SK-MEL-5 (cell line): ENCODE data around the gene ZMYND10. TPM values are rescaled to one million over a fixed set of nuclear protein-coding genes. Genes with fewer than 3 reads are reported as not detected.

Experiments
- DNase-seq: peaks from one replicate; pipeline ENCODE4 v3.0.0-alpha.2; 2016; ENCODE audit warnings: low read depth, low spot score
- in situ Hi-C: cut with HindIII; loops from 2 replicates; pipeline ENCODE4 v1.10.0; 2016; ENCODE audit warnings: low sequenced_read_pairs, high pct_unique_total_duplicates, low pct_unique_long_range_greater_than_20kb
- total RNA-seq: library from RNA; depleted of rRNA; stranded (reverse); fragments of >200 nt; shearing (Covaris generic); gene quantifications from 2 replicates; pipeline ENCODE4 v1.2.3, GENCODE V29; 2014

The ZMYND10 gene
- total RNA-seq, 1 experiment from 2014 or later: 0.61 TPM

DNA sequence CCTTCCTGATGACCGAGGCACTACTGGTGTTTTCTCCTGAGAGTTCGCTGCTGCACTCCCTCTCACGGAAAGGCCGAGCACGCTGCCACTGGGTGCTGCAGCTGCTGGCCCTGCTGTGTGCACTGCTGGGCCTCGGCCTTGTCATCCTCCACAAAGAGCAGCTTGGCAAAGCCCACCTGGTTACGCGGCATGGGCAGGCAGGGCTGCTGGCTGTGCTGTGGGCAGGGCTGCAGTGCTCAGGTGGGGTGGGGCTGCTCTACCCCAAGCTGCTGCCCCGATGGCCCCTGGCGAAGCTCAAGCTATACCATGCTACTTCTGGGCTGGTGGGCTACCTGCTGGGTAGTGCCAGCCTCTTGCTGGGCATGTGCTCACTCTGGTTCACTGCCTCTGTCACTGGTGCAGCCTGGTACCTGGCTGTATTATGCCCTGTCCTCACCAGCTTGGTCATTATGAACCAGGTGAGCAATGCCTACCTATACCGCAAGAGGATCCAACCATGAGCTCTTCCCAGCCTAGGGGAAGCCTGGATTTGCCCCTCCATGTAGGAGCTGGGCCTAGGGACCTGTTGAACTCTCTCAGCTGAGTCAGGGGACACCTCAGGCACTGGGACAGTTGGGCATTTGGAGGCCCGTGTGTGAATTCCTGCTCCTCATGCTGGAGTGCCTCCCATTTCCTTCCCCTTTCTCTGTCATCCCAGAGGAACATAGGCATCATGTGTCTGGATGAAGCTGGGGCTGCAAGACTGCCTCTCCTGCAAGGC, 7.9 kb upstream of the ZMYND10 start:
- no peak for DNase-seq
- in situ Hi-C loops: no loop called here

DNA sequence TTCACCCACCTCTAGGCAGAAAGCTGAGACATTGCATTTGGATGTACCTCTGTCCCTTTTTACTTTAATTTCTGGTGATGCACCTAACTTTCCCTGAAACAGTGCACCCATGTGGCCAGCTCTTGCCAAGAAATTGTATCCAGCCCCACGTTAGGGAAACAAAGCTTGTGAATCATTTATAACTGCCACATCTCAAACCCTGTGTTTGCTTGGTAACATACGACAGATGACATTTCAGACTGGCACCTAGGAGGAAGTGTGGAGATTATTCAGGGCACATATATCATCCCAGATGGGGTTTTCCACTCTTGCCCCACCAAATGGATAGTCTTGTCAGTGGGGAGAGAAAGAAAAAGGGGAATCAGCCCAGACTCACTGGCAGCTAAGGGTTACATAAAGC, 7.2 kb upstream of the ZMYND10 start:
- in situ Hi-C loops: no loop called here
- peak; percentile 52 for DNase-seq

DNA sequence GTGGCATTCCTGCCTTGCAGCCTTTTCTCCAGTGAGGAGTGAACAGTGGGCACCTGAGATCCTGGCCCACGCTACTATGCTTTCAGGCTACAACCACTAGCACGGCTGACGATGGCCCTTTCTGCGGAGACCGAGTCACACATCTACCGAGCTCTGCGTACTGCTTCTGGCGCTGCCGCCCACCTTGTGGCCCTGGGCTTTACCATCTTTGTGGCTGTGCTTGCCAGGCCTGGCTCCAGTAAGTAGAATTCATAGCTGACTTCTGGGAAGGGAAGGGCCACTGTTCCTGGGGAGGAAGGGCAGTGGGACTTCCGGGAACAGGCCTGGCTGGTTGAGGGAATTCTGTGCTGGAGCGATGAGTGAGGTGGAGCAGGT, 5.8 kb upstream of the ZMYND10 start:
- DNase-seq: no peak
- in situ Hi-C loops: no loop called here

DNA sequence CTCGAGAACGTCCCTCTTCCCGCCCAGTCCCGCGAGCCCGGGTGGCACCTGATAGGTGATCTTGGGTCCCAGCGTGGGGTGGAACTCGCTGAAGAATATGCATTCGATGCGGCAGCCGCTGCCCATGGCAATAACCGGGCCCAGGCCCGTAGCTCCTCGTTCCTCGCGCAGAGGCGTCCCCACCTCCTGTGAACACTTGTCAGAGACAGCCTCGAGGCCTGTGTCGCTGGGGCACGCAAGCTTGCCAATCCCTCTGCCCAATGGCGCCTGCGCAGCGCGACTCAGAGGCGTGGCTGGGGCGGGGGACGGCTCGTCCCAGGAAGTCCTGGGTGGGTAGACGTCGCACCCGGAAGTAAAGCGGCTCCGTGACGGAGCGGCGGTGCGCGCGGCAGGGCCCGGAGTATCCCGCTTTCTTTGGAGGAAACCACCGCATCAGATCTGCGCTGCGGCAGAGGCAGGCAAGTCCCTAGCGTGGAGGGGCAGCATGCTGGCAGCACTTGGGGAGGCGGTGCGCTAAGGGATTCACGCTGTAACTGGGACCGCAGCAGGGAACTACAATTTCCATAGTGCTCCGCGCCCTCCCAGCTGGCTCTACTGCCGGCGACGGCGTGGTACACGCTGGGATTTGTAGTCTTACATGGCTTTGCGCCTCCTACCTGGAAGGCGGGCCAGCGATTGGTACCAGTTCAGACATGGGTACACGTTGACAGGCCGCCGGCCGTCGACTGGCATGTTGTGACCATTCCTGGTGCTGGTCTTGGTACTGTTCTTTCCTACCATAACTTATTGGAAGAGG, 5.2 kb upstream of the ZMYND10 start, which contains the start of the genes CYB561D2 and NPRL2:
TSS of gene CYB561D2 (plus strand) at position 336 of the 796 bp plus-strand sequence. CDS start 572 bp downstream, outside the sequence.
TSS of gene NPRL2 (minus strand) at position 249 of the 796 bp plus-strand sequence. CDS start at position 126, 123 bp downstream.
- in situ Hi-C loops: no loop called here

DNA sequence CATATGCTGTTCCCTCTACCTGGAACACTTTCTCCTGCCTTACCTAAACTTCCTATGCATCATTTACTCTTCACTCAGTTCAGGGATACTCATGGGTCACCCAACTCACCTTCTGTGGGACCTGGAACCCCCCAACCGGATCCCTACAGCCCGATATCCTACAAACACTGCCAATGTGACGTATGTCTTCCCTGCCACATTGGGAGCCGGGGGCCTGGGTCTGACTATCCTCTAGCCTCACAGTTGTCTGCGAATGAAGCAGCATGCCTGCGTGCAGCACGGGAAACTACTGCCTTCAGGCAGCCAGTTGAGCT, 4.6 kb upstream of the ZMYND10 start:
- in situ Hi-C loops: no loop called here
- DNase-seq: no peak

More for the DNA sequence above, 5.2 kb upstream of the ZMYND10 start, which contains the start of the genes CYB561D2 and NPRL2:
- DNase-seq: peak; percentile 92

DNA sequence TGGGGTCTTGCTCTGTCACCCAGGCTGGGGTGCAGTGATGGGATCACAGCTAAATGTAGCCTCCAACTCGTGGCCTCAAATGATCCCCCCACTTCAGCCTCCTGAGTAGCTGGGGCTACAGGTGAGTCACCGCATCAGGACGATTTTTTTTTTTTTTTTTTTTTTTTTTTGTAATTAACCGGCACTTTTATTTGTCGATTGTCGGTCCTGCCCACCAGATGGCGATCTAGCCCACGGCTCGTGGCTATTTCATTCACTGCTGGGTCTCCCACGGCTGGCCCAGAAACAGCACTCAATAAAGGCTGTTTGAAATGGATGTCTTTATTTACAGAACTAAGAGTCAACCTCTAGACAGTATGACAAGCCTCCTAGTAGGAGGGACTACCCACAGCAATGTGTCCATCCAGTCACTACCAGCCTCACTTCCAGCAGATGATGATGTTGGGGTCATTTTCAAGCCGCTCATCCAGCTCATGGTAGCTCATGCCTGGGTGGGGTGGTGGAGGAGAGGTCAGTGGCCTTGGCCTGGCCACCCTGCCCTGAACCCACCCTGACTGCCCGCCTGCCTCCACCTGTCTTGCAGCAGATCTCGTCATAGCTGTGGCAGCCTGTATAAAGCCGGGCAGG, 1.8 kb upstream of the ZMYND10 start:
- DNase-seq: peak; percentile 75
- in situ Hi-C loops: no loop called here

DNA sequence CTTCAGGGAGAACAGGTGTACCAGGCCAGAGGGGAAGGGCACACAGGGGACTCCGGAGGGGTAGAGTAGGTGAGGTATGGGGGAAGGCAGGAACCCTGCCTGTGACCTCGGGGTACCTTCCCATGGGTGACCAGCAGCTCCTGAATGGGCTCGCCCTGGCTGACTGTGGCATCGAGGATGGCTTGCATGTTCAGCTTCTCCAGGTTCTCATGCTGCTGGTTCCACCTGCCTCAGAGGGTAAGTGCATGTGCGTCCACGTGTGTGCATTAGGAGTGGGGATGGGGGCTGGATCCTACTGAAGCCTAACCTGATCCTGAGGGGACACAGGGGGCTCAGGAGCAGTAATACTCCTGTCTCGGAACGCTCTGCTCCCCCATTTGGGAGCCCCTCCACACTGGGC, 524 bp downstream of the ZMYND10 start:
- in situ Hi-C loops: no loop called here
- no peak for DNase-seq

DNA sequence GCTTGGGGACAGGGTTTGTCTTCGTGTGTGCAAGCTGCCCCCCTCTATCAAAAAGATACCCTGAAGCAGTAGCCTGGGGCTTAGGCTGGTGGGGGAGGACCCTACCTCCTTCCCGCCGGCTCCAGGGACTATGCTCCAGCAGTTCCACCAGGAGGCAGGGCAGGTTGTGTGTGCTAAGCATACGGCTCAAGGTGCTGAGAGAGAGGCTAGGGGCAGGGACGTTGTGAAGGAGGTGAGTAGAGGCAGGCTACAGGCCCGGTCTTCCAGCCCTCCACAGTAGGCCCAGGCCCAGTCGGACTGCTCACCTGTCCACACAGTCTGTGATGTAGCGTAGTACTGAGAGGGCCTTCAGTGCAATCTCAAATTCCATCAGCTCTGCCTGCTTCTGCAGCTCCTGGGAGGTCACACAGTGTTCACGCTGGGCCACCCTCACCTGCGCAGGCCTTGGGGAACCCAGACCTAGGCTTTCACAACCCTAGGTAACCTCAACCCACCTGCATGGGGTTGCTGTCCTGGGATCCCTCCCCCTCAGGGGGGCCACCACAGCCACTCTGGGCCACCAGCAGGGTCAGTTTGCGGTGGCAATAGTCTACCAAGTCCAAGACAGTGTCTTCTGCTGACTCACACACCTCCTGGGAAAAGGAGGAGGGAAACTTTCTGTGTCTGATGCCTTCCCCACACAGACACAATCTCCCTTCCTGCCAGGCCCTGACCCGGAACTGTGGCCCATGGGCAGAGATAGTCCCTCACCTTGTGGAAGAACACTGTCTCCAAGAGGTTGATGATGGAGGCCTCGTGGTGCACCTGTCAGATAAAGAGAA, 2.5 kb downstream of the ZMYND10 start:
- DNase-seq: no peak
- in situ Hi-C loops: no loop called here

DNA sequence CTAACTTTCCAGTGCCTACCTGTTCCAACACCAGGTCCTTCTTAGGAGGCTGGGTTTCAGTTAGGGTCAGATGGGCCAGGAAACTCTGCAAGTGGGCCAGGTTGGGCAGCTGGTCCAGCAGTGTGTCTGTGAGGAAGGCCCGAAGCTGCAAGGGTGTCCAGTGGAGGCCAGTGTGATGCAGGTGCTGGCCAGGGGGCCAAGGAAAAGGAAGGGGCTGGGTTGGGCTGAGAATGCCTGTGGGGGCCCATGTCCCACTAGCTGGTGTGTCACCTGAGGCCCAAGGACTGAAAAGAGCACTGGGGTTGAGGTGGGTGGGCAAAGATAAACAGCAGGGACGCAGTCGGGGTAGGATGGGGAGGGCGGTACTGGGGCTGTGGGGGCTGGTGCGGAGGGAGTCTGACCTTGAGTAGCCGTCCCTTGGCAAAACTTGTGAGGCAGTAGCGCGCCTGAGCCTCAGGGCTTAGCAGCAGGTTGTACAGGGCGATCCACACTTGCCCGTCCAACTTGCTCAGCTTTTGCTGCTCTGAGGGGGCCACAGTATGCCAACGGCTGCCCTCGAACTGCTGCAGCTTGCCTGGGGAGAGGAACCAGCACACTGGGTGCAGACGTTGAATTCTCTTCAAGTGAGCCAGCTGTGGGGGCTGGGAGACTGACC, 3.4 kb downstream of the ZMYND10 start:
- in situ Hi-C loops: no loop called here
- no peak for DNase-seq

DNA sequence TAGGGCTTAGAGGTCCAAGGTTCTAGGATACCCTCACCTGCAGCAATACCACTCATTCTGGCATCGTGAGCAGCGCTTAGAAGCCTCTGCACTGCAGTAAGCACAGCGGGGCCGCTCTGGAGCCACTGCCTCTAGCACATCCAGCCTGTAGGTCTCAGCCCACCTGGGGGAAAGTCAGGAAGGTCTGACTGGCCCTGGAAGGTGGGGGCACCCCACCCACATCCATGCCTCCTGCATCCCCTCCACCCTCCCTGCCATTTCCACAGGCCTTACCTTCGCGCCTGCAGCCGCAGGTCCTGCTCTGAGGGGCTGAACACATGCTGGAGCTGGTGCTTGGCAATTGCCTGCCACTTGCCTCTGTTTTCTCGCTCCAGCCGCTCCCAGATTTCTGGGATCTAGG, 4.0 kb downstream of the ZMYND10 start:
- DNase-seq: no peak
- in situ Hi-C loops: no loop called here

DNA sequence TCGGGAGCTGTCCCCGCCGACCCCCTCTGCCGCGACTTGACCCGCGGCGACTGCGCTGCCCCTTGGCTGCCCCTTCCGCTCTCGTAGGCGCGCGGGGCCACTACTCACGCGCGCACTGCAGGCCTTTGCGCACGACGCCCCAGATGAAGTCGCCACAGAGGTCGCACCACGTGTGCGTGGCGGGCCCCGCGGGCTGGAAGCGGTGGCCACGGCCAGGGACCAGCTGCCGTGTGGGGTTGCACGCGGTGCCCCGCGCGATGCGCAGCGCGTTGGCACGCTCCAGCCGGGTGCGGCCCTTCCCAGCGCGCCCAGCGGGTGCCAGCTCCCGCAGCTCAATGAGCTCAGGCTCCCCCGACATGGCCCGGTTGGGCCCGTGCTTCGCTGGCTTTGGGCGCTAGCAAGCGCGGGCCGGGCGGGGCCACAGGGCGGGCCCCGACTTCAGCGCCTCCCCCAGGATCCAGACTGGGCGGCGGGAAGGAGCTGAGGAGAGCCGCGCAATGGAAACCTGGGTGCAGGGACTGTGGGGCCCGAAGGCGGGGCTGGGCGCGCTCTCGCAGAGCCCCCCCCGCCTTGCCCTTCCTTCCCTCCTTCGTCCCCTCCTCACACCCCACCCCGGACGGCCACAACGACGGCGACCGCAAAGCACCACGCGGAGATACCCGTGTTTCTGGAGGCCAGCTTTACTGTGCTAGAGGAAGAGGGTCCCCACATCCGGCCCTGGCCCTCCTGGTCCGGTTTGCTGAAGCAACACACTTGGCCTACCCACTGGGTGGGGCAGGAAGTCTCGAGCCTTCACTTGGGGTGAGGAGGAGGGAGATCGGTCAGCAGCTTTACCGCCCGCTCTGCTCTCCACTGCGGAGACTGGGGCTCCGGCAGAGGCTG, 4.8 kb downstream of the ZMYND10 start, which contains the start of gene RASSF1:
TSS of gene RASSF1 (minus strand) at position 389 of the 882 bp plus-strand sequence. CDS start at position 358, 31 bp downstream.
- DNase-seq: no peak
- in situ Hi-C loops: no loop called here

DNA sequence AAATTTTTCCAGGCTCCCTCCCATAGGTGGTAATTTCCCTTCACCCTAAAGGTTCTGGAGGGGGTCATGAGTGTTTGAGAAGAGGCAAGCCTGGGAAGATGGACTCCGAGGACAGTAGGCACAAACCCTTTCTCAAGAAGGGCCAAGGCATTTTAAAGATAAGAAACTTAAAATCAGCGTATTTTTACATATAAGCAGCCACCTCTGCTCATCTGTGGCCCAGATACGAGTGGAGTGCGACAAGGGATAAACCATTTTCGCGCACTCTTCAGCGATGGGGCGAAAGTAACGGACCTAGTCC, 5.4 kb downstream of the ZMYND10 start:
- DNase-seq: no peak
- in situ Hi-C loops: no loop called here

DNA sequence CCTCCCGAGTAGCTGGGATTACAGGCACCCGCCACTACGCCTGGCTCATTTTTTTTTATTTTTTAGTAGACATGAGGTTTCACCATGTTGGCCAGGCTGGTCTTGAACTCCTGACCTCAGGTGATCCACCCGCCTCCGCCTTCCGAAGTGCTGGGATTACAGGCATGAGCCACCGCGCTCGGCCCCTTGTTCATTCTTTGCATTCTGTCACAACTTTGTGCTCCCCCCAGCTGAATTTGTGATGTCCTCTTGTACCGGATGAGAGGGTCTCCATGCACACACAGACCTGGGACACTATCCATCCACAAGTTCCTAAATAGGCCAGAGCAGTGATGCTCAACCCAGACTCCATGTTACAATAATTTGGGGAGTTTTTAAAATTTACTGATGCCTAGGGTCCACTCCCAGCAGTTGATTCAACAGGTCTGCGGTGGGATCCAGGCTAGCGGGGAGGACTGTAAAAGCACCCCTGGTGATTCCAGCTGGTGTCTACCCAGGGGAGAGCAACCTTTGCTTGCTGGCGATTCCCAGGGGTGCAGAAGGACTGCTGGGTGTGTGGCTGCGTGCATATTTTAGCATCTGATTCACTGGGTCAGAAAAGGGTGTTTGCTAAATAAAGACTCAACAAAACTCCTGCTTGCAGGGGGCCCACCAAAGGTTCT, 5.9 kb downstream of the ZMYND10 start:
- in situ Hi-C loops: no loop called here
- no peak for DNase-seq

DNA sequence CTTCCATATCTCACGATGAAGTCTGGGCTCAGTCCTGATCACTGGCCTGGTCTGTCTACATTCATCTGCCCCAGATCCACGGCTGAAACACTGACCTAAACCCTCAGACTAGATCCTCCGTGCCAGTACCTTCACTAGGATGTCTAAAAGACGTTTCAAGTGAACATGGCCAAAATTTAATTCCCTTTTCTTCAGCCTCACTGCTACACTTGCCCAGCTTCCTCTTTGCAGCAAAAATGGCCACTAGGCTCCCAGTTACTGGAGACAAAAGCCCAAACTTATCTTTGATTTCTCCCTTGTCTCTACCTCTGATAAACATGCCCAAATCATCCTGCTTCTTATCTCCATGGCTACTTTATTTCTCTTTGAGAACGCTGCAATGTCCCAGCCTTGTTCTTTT, 6.6 kb downstream of the ZMYND10 start:
- in situ Hi-C loops: no loop called here
- DNase-seq: no peak

DNA sequence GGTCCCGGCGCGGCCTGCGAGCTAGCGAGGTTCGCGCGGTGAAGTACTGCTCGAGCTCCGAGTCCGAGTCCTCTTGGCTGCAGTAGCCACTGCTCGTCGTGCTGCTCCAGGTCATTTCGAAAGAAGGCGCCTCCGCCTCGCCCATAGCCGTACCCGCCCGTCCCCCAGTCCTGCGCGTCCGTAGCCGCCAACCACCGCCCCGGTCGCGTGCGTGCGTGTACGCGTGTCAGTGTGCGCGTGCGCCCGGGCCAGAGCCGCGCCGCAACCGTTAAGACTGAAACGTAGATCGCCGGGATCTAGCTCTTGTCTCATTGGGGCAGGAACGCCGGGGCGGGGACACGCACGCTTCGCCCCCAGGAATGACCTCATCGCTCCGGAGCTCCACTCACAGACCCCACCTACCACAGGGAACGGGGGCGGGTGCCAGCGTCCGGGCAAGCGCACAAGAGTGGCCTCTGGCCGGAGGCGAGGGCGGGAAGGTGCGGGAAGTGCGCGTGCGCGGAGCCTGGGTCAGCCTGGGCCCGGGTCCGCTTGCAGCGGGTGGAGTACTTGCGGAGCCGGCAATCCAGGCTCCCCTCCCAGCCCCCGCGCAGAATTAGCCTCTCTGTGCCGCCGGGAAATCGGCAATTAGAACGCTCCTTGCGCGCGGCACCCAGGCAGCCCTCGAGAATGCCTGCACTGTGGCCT, 8.2 kb downstream of the ZMYND10 start:
- in situ Hi-C loops: no loop called here
- DNase-seq: peak; percentile 99
